Measurements from ENCODE around the gene NEU3. TPM values are rescaled to one million over a fixed set of nuclear protein-coding genes. Genes with fewer than 3 reads are reported as not detected.
"Not testable (repeated sequence)": the region's sequence is repeated elsewhere in the genome, so short reads cannot be mapped to it uniquely, and the experiment has no call there.

The NEU3 gene
- polyA plus RNA-seq, 1 experiment: 7.5 TPM

GRCh38 chr11:74981888-74982287, 6.8 kb upstream of the NEU3 start:
- no peak overlapping the region for H3K4me3 ChIP-seq (ENCODE audit: low read depth, low read length)
- peaks cover 2% of the 10 kb centered on the region for H3K36me3 ChIP-seq (ENCODE audit: control insufficient read depth, insufficient read depth, low read length)
- ChIA-PET POLR2A (no interaction called here), CTCF (no interaction called here)
- DNase-seq (ENCODE audit: low read depth): no peak
- no peak for TF ChIP-seq CTCF (IDR thresholded peaks at IDR 0.05; ENCODE audit: insufficient read depth, low read depth, low read length)
- H3K27me3 ChIP-seq (ENCODE audit: control insufficient read depth, insufficient read depth, low read length): no peaks in the 10 kb centered on the region

DNA sequence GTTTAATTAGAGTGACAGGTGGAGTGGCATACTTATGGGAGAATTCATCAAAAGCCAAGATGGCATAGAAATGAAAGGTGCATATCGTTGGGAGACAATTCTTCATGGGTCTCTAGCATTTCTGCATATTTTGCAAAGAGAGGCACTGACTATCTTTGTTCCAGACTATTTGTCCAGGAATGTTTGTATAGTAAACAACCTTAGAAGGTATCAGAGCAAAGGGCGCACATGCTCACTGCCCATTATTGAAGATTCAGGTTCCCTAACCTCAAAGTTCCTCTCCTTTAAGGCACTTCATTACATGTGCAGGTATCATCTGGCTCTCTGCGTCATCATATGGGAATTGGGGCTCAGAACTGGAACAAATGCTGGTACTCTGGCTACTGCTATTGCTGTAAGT, 4.7 kb upstream of the NEU3 start:
- no peak for TF ChIP-seq CTCF (IDR thresholded peaks at IDR 0.05; ENCODE audit: insufficient read depth, low read depth, low read length)
- H3K36me3 ChIP-seq (ENCODE audit: control insufficient read depth, insufficient read depth, low read length): peaks cover 2% of the 10 kb centered on the region
- H3K4me3 ChIP-seq (ENCODE audit: low read depth, low read length): no peak overlapping the region
- ChIA-PET CTCF (interaction anchor here (1.2 kb wide), 1 partner anchor 10 kb away, joined by 3 read pairs; no protein-coding TSS in a partner anchor), POLR2A (no interaction called here)
- DNase-seq (ENCODE audit: low read depth): no peak
- H3K27me3 ChIP-seq (ENCODE audit: control insufficient read depth, insufficient read depth, low read length): no peaks in the 10 kb centered on the region

DNA sequence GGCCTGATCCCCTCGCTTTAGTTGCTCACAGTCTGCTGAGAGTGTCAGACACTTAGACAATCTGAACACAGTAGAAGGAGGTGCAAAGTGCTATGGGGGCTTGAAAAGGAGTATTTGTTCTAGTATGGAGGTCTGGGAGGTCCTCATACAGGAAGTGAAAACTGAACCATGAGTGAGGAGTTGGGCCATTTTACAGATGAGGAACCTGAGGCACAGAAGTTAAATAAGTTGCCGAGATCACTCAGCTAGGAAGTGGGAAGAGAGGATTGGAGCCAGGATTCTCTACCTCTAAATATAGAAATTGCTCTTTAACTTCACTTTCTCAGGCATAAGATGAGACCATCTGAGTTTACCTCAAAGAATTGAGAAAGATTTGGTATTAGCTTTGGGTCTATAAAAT, 4.0 kb upstream of the NEU3 start:
- no peak for TF ChIP-seq CTCF (IDR thresholded peaks at IDR 0.05; ENCODE audit: insufficient read depth, low read depth, low read length)
- no peak for DNase-seq (ENCODE audit: low read depth)
- Histone ChIP-seq H3K27me3 (ENCODE audit: control insufficient read depth, insufficient read depth, low read length) (no peaks in the 10 kb centered on the region), H3K4me3 (ENCODE audit: low read depth, low read length) (no peak overlapping the region), H3K36me3 (ENCODE audit: control insufficient read depth, insufficient read depth, low read length) (peaks cover 2% of the 10 kb centered on the region)
- ChIA-PET POLR2A (no interaction called here), CTCF (interaction anchor here (0.9 to 1.2 kb wide), 2 partner anchors 11 to 17 kb away, joined by 3 read pairs; no protein-coding TSS in a partner anchor)

DNA sequence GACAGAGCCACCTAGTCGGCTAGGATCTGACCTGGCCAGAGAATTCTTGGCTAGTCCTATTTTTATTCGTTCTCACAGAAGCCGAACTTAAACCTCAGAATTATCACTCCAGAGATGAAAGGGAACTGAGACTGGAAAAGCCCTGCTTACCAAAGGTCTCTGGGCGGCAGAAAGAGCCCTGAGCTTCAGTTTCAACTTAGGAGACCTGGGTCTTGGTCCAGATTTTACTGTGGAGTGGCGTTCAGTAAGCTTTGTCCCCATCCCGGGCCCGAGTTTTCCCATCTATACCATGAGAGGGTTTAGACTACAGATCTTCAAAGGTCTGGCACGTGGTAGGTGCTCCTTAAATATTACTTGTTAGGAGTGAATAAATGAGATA, 516 bp downstream of the NEU3 start:
- CTCF ChIA-PET: interaction anchor here (1.0 to 1.9 kb wide), 4 partner anchors 9 to 253 kb away, joined by 3 to 6 read pairs (median 4); no protein-coding TSS in a partner anchor
- Histone ChIP-seq H3K27me3 (ENCODE audit: control insufficient read depth, insufficient read depth, low read length) (no peaks in the 10 kb centered on the region), H3K36me3 (ENCODE audit: control insufficient read depth, insufficient read depth, low read length) (no peaks in the 10 kb centered on the region), H3K4me3 (ENCODE audit: low read depth, low read length) (peak overlapping the region; percentile 67)
- POLR2A ChIA-PET: no interaction called here
- no peak for DNase-seq (ENCODE audit: low read depth)
- no peak for TF ChIP-seq CTCF (IDR thresholded peaks at IDR 0.05; ENCODE audit: insufficient read depth, low read depth, low read length)

GRCh38 chr11:74990150-74990549, 1.4 kb downstream of the NEU3 start:
- DNase-seq (ENCODE audit: low read depth); POLR2A ChIA-PET; H3K36me3 ChIP-seq (ENCODE audit: control insufficient read depth, insufficient read depth, low read length); H3K27me3 ChIP-seq (ENCODE audit: control insufficient read depth, insufficient read depth, low read length); H3K4me3 ChIP-seq (ENCODE audit: low read depth, low read length): not testable (repeated sequence)
- CTCF ChIA-PET: interaction anchor here (1.0 to 1.1 kb wide), 3 partner anchors 8 to 252 kb away, joined by 3 read pairs; no protein-coding TSS in a partner anchor

- TF ChIP-seq CTCF (IDR thresholded peaks at IDR 0.05; ENCODE audit: insufficient read depth, low read depth, low read length): no peak
- H3K27me3 ChIP-seq (ENCODE audit: control insufficient read depth, insufficient read depth, low read length): no peaks in the 10 kb centered on the region
- H3K36me3 ChIP-seq (ENCODE audit: control insufficient read depth, insufficient read depth, low read length): peaks cover 3% of the 10 kb centered on the region
- no peak for DNase-seq (ENCODE audit: low read depth)
- ChIA-PET POLR2A (no interaction called here), CTCF (no interaction called here)
- H3K4me3 ChIP-seq (ENCODE audit: low read depth, low read length): no peak overlapping the region
These were observed 2.2 kb downstream of the NEU3 start for GRCh38 chr11:74990941-74991340.
